GM23338 (cell line): ENCODE data around the gene LRRTM1. TPM values are rescaled to one million over a fixed set of nuclear protein-coding genes. Genes with fewer than 3 reads are reported as not detected.

Experiments
- ATAC-seq: fragments of 200-7000 bp; cut with Tn5 transposase; 3 replicates; pipeline ENCODE4 v1.9.1; 2020
- DNase-seq: peaks from one replicate; pipeline ENCODE4 v3.0.0-alpha.2; 2015; ENCODE audit warnings: low spot score
- H2AFZ ChIP-seq: fragments of 200-600 bp; sonication (generic); 2 replicates; pipeline ENCODE4 v1.8.0; 2016; ENCODE audit warnings: antibody characterized with exemption, mild to moderate bottlenecking, moderate library complexity
- H3F3A ChIP-seq: fragments of 200-600 bp; sonication (generic); replicated peaks from 2 replicates; pipeline ENCODE4 v1.8.0; 2017; ENCODE audit warnings: antibody characterized with exemption, mixed run types, low read depth
- H3K27ac ChIP-seq: fragments of 200-600 bp; sonication (generic); 2 replicates; pipeline ENCODE4 v1.6.1; 2016; ENCODE audit warnings: low read depth
- H3K27me3 ChIP-seq: fragments of 200-600 bp; sonication (generic); 2 replicates; pipeline ENCODE4 v1.8.0; 2016; ENCODE audit warnings: mild to moderate bottlenecking, mixed run types, moderate library complexity; ENCODE audit not compliant: insufficient read depth
- H3K36me3 ChIP-seq: fragments of 200-600 bp; sonication (generic); 2 replicates; pipeline ENCODE4 v1.8.0; 2016; ENCODE audit warnings: mild to moderate bottlenecking; ENCODE audit not compliant: insufficient read depth
- H3K4me1 ChIP-seq: fragments of 200-600 bp; sonication (generic); 2 replicates; pipeline ENCODE4 v1.8.0; 2016; ENCODE audit warnings: mild to moderate bottlenecking, moderate library complexity; ENCODE audit not compliant: insufficient read depth
- H3K4me2 ChIP-seq: fragments of 200-600 bp; sonication (generic); 2 replicates; pipeline ENCODE4 v1.7.1; 2017; ENCODE audit warnings: mixed run types
- H3K4me3 ChIP-seq: fragments of 200-600 bp; sonication (generic); 2 replicates; pipeline ENCODE4 v1.6.1; 2016; ENCODE audit warnings: mixed run types
- H3K79me2 ChIP-seq: fragments of 200-600 bp; sonication (generic); replicated peaks from 2 replicates; pipeline ENCODE4 v1.8.0; 2017; ENCODE audit warnings: mild to moderate bottlenecking; ENCODE audit not compliant: insufficient read depth
- H3K9me2 ChIP-seq: fragments of 200-600 bp; sonication (generic); 2 replicates; pipeline ENCODE4 v1.8.0; 2017; ENCODE audit not compliant: insufficient read depth
- H4K20me1 ChIP-seq: fragments of 200-600 bp; sonication (generic); replicated peaks from 2 replicates; pipeline ENCODE4 v1.8.0; 2017; ENCODE audit warnings: mild to moderate bottlenecking; ENCODE audit not compliant: insufficient read depth
- H3K27ac Mint-ChIP-seq: 2 replicates; pipeline ENCODE4 v1.8.0; 2020; ENCODE audit warnings: inconsistent platforms, mild to moderate bottlenecking, moderate library complexity, mixed read lengths
- H3K27me3 Mint-ChIP-seq: 3 replicates; pipeline ENCODE4 v1.8.0; 2022; ENCODE audit warnings: low read depth, mild to moderate bottlenecking, moderate library complexity, mixed read lengths, inconsistent platforms; ENCODE audit not compliant: insufficient read depth, poor library complexity
- H3K36me3 Mint-ChIP-seq: 3 replicates; pipeline ENCODE4 v1.8.0; 2021; ENCODE audit warnings: low read depth, mild to moderate bottlenecking, inconsistent platforms, moderate library complexity, mixed read lengths
- H3K4me1 Mint-ChIP-seq: 3 replicates; pipeline ENCODE4 v1.8.0; 2020; ENCODE audit warnings: mild to moderate bottlenecking, inconsistent platforms, mixed read lengths
- H3K4me3 Mint-ChIP-seq: 3 replicates; pipeline ENCODE4 v1.8.0; 2021; ENCODE audit warnings: moderate library complexity, mild to moderate bottlenecking, inconsistent platforms, mixed read lengths
- H3K9me3 Mint-ChIP-seq: 3 replicates; pipeline ENCODE4 v1.8.0; 2020; ENCODE audit warnings: moderate library complexity, mild to moderate bottlenecking, inconsistent platforms, mixed read lengths
- CREB1 ChIP-seq: fragments of 250-450 bp; sonication (Bioruptor Pico); IDR thresholded peaks from 2 replicates; pipeline ENCODE4 v1.5.0; 2020; ENCODE audit warnings: low read depth, mild to moderate bottlenecking, moderate library complexity
- EZH2 ChIP-seq: fragments of 200-600 bp; sonication (generic); IDR thresholded peaks from one replicate; pipeline ENCODE4 v1.8.0; 2017; ENCODE audit warnings: antibody characterized with exemption, mild to moderate bottlenecking, low read depth; ENCODE audit not compliant: unreplicated experiment
- EZH2phosphoT487 ChIP-seq: fragments of 200-600 bp; sonication (generic); IDR thresholded peaks from one replicate; pipeline ENCODE4 v1.8.1; 2018; ENCODE audit warnings: antibody characterized with exemption; ENCODE audit not compliant: unreplicated experiment
- JUNB ChIP-seq: IDR thresholded peaks from one replicate; pipeline ENCODE4 v1.6.1; 2016; ENCODE audit warnings: antibody characterized with exemption; ENCODE audit not compliant: unreplicated experiment
- NANOG ChIP-seq: IDR thresholded peaks from 2 replicates; pipeline ENCODE4 v1.6.1; 2016; ENCODE audit warnings: antibody characterized with exemption, borderline replicate concordance
- POLR2AphosphoS5 ChIP-seq: IDR thresholded peaks from 2 replicates; pipeline ENCODE4 v1.6.1; 2016; ENCODE audit warnings: antibody characterized with exemption, low read depth
- REST ChIP-seq: IDR thresholded peaks from one replicate; pipeline ENCODE4 v1.6.1; 2018; ENCODE audit warnings: antibody characterized with exemption; ENCODE audit not compliant: unreplicated experiment
- STAT1 ChIP-seq: IDR thresholded peaks from one replicate; pipeline ENCODE4 v1.6.1; 2016; ENCODE audit warnings: antibody characterized with exemption; ENCODE audit not compliant: unreplicated experiment
- ZNF331 ChIP-seq: fragments of 250-450 bp; sonication (Bioruptor Pico); IDR thresholded peaks from 2 replicates; pipeline ENCODE4 v1.5.0; 2020; ENCODE audit warnings: low read depth, mild to moderate bottlenecking, moderate library complexity
- ZNF462 ChIP-seq: fragments of 250-450 bp; sonication (Bioruptor Pico); IDR thresholded peaks from 2 replicates; pipeline ENCODE4 v1.5.0; 2020; ENCODE audit warnings: mild to moderate bottlenecking, moderate library complexity
- polyA plus RNA-seq: library from polyadenylated mRNA; unstranded; fragments of >200 nt; fragmentation: Nextera tagmentation; extraction: Ambion mirVana; gene quantifications from 2 replicates; pipeline ENCODE4 v1.2.1, GENCODE V29; 2016
- total RNA-seq: library from RNA; depleted of rRNA; stranded (reverse); fragments of >200 nt; shearing (Covaris generic); gene quantifications from 2 replicates; pipeline ENCODE4 v1.2.3, GENCODE V29; 2014

LRRTM1 gene
- total and polyA plus RNA-seq, 2 experiments from 2014 or later = 0.34 to 1.3 TPM

DNA sequence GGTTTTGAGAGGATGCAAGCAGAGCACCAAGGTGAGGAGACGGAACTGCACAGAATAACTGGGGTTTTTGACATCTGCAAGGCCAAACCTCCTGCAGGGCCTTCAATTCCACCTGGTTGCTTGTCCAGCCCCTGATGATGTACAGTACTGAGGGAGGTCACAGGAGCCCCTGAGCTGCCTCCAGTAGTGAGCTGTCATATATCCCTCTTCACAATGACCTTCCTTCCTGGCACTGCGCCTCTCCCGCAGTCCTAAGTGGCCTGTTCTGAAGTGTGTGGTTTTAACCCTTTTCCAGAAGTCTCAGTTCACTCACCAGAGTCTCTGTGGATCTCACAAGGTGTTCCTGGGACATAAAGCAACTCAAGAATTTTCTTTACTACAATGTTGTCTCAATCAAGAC lies 45.3 kb downstream of the LRRTM1 start (continued):
- TF ChIP-seq ZNF462 (no peak), ZNF331 (CRISPR knock-in tag) (no peak), POLR2AphosphoS5 (no peak), STAT1 (no peak), EZH2 (no peak), JUNB (no peak), EZH2phosphoT487 (no peak), CREB1 (CRISPR knock-in tag) (no peak)

- H3K27ac Mint-ChIP-seq = no peak overlapping the region
- no peaks in the 10 kb centered on the region for H3K27me3 ChIP-seq
- no peak for TF ChIP-seq NANOG
- TF ChIP-seq ZNF331 (CRISPR knock-in tag) = no peak
- no peak for TF ChIP-seq REST
- TF ChIP-seq EZH2phosphoT487 = no peak
Observed at GRCh38 chr2:80258793-80259192, 45.8 kb downstream of the LRRTM1 start.

More at GRCh38 chr2:80258793-80259192, 45.8 kb downstream of the LRRTM1 start:
- no peaks in the 10 kb centered on the region for H3K79me2 ChIP-seq
- no peaks in the 10 kb centered on the region for H4K20me1 ChIP-seq
- no peaks in the 10 kb centered on the region for H3K9me3 Mint-ChIP-seq
- no peak overlapping the region for H3K4me3 ChIP-seq
- DNase-seq (no peak), ATAC-seq (no peak)
- H3K4me1 Mint-ChIP-seq = peaks cover 3% of the 10 kb centered on the region; the same call in 2 of the 3 replicates
- no peaks in the 10 kb centered on the region; the same call in 1 of the 2 replicates for H3K9me2 ChIP-seq
- no peak overlapping the region for H3K4me3 Mint-ChIP-seq
- H3K27me3 Mint-ChIP-seq = peaks cover 2% of the 10 kb centered on the region
- H3K27ac ChIP-seq = no peak overlapping the region
- H3K4me2 ChIP-seq = no peak overlapping the region
- no peak overlapping the region for H2AFZ ChIP-seq
- H3K4me1 ChIP-seq = peaks cover 3% of the 10 kb centered on the region; the same call in 1 of the 2 replicates
- H3F3A ChIP-seq = no peaks in the 10 kb centered on the region
- H3K36me3 Mint-ChIP-seq = no peaks in the 10 kb centered on the region
- H3K36me3 ChIP-seq = no peaks in the 10 kb centered on the region
